Stimulated activated CD8-positive, alpha-beta memory T cell treated with anti-CD3 and anti-CD28 coated beads, Interleukin-15, amount 100 ng/mL, for 24 hours (primary cell): ENCODE measurements around the gene AGRP.

Experiments
- DNase-seq: peaks from one replicate; pipeline ENCODE4 v3.0.0-alpha.2; 2020; ENCODE audit warnings: low read depth

The AGRP gene

DNA sequence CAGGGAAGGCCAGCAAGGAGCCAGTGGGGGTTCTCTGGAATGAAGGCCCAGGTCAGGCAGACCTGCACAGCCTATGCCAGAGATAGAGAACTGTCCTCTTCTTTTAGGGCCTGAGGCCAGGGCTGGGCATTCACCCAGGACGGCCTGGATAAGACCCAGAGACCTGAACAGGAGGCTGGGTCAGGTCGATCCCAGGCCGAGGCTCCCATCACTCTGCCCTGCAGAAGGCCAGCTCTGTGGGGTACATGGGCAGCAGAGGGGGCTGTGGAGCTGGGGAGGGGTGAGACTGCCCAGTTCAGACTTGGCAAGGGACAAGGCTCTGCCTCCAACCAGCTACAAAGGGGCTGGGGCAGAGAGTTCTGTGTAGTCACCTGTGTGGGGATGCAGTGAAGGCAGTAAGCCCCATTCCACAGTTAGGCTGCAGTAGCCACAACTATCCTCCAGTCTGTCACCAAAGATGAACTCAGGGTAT is 37.9 kb downstream of the AGRP start:
- DNase-seq, result no peak

DNA sequence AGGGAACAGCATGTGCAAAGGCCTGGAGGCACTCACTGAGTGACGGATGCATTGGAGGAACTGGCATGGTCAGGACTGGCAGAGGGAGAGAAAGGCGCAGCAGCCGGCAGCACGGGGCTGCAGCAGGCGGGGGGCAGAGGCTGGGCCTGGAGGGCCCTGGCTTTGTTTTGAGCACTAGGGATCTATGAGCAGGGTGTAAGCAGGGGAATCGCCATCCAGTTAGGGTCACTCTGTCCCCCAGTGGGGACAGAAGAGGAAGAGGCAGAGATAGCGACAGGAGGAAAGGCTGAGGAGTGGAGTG is 38.3 kb downstream of the AGRP start:
- no peak for DNase-seq

DNA sequence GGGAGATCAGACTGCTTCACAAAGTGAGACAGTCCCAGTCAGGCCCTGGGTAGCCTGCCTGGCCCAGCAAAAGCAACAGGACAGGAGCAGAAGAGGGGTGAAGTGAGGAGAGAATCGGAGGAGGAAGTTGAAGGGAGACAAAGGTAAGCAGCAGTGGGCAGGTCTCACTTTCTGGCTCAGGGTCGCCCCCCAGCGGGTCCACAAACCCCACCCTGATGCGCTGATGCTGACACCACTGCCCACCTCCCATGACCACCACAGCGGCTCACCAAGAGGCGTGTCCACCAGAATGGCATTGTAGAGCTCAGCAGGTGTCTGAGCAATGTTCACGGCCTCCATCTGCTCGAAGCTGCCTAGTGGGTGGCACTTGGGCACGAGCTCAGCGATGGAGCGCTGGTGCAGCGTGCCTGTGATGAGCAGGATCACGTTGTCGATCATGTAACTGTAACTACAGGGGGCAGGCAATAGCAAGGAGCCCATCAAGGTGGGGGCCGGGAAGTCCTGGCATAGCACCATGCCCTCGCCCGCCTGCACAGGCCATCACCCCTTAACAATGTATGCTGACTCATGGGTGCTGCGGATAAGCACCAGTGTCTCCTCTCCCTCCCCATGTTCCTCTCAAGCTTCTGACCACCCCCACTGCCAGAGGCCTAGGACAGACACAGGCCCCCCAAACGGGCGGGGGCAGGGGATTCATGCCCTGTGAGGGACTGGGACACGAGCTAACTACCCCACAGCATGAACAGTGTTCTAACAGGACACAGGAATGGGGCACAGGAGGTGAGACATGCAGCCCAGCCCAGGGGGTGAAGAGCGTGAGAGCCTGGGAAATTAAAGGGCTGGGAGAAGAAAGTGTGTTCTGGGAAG is 38.9 kb downstream of the AGRP start:
- no peak for DNase-seq

DNA sequence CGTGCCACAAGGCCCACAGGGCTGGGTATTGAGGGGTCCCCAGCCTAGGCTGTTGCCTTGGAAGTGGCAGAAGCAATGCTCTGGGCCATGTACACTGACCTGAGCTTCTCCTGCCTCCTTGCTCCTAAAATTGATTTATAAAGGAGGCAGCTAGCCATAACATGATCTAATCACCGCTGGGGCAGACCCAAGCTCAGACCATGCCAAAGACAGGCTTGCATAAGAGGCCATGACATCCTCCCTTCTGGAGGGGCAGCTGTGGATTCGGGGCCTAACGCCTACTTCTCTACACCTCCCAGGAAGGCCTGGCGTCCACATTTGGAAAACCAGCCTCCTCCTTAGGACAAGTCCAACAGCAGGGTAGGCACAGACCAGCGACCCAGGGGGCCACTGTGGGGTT is 40.1 kb downstream of the AGRP start:
- DNase-seq, result no peak

DNA sequence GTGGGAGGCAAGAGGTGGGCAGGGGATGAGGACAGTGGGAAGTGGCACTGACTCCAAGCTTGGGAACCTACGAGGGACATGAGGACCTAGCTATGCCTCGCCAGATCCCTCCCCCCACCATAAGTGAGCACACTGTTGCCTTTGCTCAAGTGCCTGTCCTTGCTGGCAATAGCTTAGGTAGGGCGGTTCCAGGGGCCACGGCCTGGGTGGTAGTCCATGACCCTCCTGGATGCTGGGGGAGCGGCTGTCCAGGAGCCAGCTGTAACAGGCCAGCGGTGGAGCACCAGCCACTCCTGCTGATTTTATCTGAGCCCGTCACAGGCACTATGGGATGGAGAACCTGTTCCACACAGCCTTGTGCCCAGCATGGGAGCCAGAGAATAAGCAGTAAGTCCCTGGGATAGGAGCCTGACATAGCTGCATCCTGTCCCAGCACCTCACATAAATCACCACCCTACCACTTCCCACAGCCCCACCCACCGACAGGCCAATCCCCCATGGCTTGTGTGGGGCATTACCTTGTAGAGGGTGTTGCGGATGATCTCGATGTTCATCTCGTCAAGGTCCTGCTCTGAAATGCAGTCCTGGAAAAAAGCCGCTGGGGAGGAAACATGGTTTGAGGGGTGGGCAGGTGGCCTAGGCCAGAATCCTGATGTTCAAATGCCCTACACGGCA is 40.6 kb downstream of the AGRP start:
- no peak for DNase-seq

DNA sequence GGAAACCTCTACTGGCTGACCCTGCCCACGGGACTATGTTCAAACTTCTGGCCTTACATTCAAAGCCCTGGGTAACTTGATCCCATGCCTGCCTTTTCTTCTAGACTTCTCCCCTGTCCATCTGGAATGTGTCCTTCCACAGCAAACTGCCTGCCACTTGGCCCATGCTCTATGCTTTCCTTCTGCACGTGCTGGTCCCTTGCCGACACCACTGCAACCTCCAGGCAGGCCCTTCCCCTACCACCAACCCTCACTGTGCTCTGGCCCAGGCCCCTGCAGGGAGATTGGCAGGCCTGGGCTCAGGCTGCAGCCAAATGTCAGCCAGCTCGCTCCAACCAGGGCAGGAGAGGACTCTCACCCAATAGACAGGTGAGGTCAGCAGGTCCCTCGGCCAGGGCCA is 41.4 kb downstream of the AGRP start:
- DNase-seq, result no peak

DNA sequence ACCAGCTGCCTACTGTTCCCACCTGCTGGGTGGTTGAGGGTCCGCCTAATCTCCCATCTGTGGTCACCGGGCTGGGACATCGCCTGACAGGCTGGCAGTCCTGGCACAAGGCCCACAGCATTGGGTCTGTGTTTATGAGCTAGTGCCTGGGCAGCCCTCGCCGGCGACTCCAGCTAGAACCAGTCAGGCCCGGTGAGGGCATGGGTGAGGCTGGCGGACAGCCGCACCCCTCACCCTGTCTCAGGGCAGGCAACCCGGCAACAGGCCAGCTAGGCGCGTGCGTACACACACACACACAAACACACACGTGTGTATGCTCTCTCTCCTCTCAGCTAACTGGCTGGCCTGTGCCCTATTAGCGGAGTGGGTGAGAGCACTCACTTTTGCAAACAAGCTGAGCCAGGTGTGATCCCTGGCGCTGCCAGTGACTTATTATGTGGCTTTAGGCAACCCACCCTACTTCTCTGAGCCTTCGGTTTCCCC is 42.0 kb downstream of the AGRP start:
- DNase-seq, result no peak

DNA sequence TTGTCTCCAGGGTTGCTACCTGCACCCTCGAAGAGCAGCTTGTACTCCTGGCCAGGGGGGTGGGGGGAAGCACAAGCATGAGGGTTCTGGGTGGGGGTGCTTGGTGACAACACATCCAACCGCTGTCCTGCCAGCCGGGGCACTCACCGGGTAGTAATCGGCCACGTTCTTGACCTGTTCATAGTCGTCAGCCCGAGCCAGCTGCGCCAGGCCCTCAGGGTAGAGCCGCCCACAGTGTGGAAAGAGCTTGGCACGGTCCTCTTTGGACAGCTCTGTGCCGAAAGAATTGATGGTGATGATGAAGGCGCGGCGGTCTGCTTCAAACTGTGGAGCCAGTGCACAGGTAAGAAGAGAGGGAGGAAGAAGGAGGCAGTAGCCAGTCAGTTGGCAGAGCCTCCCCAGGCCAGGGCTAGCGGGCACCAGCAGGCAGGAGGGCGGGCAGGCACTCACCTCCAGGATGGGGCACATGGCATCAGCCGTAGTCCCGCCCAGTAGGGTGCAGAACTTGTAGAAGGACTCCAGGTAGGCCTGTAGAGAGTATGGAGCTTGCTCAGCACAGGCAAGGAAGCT is 44.4 kb downstream of the AGRP start:
- DNase-seq, result no peak

DNA sequence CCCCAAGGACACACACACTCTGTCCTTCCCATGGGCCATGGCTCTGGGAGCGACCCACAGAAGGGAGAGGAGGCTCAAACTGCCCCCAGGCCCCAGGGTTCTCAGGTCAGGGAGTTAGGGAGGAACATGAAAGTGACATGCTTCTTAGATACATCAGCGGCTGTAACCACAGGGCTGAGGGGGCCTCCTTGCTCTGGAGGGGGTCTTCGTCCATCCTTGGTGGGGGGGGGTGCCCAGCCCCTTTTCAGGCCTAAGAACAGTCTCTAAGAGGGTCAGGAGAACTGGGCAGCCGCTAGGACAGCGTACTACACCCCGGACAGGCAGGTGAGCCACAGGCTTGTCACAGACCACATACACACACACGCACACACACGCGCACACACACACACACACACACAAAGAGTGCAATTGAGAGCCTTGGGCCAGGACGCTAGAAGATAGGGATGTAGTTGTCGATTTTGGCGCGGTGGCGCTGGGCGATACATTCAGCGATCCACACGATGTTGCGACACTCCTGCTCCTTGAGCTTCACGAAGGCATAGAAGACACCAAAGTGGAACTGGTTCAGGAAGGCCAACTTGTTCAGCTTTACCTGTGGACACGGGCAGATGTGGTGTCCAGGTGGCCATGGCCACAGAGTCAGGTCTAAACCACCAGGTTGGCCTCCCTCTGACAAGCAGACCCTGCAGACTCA is 45.1 kb downstream of the AGRP start:
- no peak for DNase-seq

DNA sequence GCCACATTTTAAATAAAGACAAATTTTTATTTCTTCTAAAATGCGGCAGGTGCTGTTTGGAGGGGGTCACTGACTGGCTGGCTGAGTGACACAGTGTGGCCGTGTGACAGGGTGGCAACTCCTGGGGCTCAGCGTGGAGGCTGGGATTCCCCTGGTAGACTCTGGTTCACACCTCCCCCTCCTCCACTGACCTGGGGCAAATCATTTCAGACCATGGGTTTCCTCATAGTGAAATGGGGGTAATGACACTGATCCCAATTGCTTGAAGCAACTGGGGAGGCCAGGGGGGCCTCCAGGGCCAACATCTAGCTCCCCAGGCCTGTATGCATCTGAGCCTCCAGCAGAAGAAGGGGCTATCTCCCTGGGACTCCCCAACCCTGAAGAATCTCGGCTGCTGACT is 45.8 kb downstream of the AGRP start:
- no peak for DNase-seq

DNA sequence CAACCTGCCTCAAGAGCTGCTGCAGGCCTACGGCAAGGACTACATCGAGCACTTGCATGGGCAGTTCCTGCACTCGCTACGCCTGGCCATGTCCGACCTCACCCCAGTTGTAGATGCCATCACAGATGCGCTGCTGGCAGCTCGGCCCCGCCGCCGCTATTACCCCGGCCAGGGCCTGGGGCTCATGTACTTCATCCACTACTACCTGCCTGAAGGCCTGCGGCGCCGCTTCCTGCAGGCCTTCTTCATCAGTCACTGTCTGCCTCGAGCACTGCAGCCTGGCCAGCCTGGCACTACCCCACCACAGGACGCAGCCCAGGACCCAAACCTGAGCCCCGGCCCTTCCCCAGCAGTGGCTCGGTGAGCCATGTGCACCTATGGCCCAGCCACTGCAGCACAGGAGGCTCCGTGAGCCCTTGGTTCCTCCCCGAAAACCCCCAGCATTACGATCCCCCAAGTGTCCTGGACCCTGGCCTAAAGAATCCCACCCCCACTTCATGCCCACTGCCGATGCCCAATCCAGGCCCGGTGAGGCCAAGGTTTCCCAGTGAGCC is 46.6 kb downstream of the AGRP start:
- no peak for DNase-seq

DNA sequence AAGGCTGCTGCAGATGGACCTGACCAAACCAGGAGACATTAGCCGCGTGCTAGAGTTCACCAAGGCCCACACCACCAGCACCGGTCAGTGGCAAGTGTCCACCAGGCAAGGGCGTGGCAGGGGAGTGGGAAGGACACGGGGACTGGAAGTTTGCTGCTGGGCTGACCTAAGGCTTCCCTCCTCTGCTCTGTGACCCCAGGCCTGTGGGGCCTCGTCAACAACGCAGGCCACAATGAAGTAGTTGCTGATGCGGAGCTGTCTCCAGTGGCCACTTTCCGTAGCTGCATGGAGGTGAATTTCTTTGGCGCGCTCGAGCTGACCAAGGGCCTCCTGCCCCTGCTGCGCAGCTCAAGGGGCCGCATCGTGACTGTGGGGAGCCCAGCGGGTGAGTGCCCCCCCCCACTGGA is 47.6 kb downstream of the AGRP start:
- no peak for DNase-seq

DNA sequence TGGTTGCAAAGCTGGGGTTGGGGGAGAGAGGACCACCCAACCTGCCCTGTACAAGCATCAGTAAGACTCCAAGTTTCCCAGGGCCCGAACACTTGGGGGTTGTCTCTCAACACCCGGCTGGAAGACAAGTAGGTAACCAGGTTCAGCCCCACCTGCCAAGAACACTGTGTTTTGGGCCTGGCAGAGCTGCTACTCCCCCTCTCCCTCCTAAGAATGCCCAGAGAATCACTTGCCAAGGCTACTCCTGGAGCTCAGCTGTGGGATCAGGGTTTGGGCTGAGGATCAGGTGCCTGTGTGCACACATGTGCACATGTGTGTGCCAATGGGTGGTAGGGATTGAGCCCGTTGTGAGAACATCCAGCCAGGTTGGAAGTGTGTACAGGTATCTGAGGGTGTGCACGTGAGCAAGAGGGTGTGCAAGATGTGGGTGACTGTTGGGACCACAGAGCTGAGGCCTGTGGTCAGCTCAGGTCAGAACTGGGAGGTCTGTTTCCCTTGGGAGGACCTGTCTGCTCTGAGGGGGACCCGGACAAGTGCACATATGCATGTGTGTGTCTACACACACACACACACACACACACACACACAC is 50.1 kb downstream of the AGRP start:
- DNase-seq, result no peak
